GM18907 (cell line): ENCODE measurements around the gene SMAD6.

Experiments
- ATAC-seq: cut with Tn5 transposase; IDR thresholded peaks from one replicate; pipeline ENCODE4 v1.9.1; 2021; ENCODE audit warnings: mild to moderate bottlenecking, moderate library complexity; ENCODE audit not compliant: unreplicated experiment

The SMAD6 gene

DNA sequence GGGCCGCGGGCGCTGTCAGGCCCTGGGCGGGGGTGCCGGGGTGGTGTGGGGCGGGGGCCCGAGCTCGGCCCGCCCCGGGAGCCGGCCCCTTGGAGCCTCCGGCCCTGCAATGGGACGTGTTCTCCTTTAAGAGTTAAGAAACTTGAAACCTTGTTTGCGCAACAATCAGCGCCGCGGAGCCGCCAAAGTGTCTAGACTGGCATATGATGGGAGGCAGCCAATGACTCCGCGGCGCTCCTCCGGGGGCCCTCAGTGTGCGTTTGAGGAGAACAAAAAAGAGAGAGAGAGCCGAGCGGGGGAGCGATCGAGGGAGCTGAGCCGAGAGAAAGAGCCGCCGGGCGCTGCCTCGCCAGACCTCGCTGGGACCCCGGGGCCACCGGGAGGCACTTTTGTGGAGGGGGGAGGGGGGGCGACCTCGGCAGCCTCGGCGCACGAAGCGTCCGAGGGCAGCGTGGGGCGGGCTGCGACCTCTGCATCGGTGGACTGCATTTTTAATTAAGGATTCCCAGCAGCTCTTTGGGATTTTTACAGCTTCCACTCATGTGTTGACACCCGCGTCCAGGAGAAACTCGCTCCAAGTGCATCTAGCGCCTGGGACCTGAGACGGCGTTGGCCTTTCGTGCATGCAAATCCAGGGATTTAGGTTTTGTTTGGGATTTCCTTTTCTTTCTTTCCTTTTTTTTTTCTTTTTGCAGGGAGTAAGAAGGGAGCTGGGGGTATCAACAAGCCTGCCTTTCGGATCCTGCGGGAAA lies at the start of gene SMAD6:
Gene SMAD6 (plus strand): TSS at position 202 of the 752 bp plus-strand sequence. CDS start 1,023 bp downstream, outside the sequence.
- ATAC-seq: peak; percentile 34

DNA sequence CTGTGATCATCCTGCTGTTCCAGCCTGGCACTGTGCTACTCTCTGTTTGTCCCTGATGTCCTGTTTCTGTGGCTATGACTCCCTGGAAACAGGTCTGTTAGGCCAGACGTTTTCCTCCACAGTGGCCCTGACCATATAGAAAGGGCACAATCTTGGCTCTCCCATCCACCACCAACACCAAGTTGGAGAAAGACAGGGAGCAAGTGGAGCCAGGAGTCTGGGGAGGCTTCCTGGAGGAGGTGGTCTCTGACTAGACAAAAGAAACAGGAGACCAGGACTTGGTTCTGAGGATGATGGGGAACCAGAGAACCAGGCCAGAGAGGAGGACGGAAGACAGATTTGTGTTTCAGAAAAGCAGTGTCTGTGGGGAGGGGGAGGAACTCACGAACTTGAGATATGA lies 49.2 kb upstream of the SMAD6 start:
- ATAC-seq: no peak

DNA sequence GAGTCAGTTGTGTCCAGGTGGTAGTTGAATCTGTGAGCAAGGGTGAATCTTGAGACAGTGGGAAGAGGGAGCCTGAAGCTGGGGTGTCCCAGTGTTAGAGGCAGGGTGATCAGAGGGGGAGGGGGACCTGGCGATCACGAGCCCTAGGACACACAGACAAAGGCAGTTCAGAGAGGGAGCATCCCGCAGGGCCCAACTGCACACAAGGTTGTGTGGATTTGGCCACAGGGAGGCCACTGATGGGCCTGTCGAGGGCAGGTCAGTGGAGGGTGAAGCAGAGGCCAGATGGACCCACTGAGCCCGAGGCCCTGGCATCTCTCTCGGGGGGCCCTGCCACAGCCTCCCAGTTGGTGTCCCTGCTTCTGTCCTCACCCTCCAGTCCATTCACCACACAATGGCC lies 48.6 kb upstream of the SMAD6 start:
- no peak for ATAC-seq

DNA sequence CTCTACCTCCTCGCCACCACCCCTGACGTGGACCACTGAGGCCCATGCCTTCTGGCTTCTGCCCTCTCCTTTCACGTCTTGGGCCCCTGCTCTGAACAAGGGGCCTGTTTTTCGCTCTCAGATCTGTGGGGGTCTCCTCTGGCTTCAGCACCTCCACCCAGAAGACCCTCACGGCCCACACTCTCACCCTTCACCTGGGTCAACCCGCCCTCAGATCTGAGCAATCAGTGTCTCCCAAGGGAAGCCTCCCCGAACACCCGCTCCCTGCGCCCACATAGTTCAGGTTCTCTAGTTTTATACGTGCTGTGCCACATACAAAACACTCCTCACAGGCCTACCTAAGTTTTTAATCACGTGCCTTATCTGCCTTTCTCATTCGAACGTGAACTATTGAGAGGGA lies 48.2 kb upstream of the SMAD6 start:
- ATAC-seq: no peak

DNA sequence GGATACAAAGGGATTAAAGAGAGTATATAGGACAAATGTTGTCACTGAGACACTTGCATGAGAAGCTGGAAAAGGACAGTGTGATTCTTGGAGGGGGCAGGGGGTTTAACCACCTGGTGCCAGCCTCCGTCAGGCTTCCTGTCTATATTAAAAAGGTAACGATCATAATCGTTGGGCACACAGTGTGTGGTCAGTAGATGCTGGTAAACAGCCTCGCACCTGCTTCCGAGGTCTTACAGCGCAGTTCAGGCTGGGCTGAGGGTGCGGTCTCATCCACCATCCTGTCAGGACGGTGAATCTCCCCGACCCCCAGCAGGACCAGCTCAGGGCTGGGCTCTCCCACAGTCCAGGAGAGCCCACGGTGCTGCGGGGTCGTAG lies 47.7 kb upstream of the SMAD6 start:
- ATAC-seq: no peak

DNA sequence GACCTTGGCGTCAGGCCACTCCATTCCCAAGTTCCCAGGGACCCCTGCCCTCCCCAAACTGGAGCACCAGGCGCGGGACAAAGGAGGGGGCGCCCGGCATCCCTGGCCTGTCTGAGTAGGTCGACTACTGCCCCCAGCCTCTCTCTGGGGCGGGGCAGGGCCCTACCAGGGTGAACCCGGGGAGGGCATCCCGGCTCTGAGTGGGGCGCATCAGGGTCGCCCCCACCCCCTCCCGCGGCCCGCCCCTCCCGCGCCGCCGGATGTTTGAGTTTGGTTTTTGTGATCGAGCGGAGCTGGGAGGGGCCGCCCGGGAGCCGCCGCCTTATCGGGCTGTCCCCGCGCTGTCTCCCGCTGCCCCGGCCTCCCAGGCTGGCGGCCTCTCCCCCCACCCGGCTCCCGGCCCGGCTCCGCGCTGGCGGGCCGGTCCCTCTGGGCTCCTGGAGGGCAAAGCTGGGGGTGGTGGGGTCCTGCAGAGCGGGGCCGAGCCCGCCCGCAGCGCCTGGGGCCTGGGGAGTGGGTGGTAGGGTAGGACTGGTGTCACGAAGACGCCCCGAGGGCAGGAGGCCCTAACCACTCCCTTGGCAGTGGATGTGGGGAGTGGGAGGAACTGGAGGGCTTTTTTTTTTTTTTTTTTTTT lies 47.2 kb upstream of the SMAD6 start:
- no peak for ATAC-seq

DNA sequence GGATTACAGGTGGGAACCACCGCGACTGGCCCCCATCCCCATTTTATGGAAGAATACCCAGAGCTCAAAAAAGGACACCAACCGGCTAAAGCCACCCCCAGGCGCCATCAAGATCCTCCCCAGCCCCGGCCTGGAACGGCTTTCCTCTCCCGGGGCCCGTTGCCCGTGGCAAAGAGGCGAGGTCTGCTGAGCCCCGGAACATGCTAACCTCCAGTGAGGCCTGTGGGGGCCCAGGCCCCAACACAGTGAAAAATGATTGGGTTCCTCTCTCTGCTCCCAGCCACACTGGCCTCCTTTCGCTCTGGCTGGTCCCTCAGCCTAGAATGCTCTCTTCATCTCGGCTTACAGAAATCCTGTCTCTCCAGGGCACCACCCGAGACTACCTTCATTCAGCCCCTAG lies 46.5 kb upstream of the SMAD6 start:
- ATAC-seq: no peak

DNA sequence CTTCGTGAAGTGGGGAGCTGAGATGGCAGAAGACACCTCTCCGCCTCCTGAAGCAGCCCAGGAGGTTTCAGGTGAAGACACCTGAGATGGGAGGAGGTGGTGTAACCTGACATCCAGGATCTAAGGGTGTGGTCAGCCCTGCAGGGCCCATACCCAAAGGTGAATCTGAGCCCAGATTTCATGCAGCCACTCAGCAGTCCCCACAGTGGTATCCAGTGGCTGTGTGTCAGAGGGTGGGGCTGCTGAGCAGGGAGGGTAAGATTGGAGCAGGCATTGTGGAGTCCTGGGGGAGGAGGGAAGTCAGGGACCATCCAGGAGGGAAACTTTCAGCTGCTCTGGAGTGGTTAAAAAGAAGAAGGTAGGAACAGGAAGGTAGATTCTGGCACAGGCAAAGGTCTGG lies 46.0 kb upstream of the SMAD6 start:
- ATAC-seq: no peak

DNA sequence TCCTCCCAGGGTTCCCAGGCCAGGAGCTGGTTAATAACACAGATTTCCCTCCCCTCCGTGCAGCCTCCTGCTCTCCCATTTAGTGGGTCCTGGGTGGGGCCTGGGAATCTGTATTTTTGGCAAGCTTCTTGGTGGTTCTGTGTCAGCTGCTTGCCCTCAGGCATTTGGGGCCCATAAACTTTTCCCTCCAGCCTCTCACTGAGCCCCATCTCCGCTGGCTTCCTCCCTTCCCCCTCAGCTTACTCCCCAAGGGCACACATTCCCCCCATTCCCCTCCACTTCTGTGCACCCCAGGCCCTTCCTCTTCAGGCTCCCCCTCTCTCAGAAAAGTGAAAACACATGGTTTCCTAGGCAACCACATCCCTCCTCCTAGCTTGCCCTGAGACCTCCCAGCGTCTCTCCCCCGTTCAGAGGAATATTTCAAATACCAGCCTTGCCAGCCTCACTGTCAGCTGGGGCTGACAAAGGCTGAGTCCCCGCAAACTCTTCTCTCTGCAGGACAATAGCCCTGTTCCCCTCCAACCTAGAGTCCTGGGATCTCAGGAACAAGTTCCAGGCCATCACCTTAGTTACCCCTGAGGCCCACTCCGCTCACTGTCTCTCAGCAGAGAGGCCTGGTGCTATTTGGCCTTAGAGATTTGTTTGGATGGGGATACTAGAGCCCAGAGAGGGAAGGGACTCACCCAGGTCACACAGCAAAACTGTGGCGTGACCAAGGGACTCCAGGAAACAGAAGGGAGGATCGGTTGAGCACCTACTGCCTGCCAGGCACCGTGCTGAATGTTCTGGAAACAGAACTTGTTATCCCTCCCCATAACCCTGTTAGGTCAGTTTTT lies 44.6 kb upstream of the SMAD6 start:
- no peak for ATAC-seq

DNA sequence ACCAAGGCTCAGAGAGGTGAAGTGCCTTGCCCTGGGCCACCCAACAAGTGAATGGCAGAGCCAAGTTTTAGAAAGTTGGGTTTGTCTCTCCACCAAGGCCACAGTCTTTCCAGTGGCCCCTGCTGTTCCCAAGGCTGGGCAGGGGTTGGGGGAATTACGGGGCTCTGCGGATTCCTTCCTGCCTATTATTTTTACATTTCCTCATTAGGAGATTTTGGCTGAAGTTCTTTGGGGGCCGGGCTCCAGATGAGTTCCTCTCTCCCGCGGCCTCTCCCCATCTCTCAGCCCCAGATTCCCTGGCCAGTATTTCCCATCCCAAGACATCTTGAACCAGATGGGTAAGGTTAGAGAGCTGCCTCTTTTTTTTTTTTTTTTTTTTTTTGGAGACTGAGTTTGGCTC lies 44.0 kb upstream of the SMAD6 start:
- ATAC-seq: no peak

DNA sequence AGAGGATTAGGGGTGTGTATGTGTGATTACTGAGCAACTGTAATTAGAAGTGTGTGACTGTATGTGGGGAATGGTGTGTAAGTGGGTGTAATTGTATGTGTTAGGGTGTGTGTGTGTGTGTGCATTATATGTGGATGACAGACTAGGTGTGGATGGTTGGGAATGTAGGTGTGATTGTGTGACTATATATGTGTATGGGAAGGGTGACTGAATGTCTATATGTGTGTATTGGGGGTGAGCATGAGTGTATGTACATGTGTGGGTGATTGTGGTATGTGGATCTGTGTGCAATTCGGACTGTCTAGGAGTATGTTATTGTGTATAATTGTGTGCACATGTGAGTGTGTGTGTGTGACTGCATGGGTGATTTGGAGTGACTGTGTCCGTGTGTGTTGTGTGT lies 43.2 kb upstream of the SMAD6 start:
- no peak for ATAC-seq

DNA sequence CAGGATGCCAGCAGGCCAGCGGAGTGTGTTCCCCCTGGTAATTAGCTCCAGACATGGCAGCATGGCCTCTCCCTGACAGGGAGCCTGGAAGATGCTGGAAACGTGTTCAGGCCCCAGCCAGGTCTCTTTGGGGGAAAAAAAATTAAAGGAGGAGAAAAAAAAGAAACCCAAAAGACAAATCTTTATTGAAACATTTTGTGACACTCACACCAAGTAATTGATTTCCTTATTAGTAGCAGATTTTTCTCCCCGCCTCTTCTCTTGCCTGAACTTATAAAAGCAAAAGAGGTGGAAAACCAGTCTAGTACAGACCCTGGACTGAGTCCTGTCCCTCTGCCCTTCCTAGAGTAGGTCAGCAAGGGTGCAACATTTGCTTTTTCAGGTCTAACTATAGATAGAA lies 42.7 kb upstream of the SMAD6 start:
- no peak for ATAC-seq

DNA sequence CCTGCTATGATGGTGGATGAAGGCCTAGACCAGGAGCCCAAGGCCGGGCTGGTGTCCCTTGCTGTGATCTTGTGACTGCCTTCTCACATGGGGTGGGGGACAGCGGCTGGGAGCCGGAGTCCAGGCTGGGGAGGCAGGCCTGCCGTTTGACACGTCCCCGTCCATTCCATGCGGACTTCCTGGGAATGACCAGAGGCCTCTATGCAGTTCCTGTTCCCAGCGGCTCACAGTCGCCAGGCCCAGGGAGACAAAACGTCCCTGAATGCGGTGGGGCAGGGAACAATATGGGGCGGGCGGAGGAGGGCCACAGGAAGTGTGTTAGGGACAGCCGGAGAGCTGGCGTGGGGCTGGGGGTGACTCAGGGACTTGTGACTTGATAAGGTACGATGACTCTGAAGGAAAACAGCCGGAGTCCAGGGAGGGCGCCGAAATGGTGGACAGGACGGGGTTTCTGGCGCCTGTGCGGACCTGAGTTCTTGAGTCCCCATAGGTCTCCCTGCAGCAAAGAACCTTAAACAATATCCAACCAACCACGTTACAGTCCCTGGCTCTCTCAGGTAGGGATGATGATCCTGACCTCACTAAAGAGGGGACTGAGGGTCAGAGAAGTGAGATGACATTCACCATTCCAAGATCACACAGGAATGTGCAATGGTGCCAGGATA lies 40.5 kb upstream of the SMAD6 start:
- no peak for ATAC-seq

DNA sequence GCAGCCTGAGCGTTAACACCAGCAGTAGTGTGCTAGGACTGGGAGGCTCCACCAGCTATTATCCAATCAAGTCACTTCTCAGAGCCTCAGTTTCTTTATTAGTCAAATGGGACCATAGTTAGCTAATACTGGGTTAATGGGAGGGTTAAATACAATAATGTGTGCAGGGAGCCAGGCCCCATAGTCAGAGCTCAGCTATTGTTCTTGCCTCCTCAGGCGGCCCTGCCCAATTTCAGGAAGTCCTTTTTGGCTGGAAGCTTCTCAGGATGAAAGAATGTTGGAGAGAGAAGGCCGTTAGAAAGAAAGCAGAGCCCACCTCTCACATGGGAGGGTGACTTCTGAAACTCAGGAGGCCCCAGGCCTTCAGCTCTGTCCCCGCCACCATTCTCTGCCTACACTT lies 39.5 kb upstream of the SMAD6 start:
- no peak for ATAC-seq

DNA sequence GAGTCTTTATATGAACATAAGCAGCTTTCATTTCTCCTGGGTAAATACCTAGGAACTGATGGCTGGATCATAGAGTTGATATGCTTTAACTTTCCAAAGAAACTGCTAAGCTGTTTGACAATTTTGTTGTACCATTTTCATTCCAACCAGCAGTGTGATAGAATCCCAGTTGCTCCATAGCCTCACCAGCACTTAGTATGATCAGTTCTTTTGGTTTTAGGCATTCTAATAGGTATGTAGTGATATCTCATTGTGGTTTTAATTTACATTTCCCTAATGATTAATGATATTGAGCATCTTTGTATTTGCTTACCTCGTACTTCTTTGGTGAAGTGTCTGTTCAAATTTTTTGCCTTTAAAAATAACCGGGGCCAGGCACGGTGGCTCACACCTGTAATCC lies 38.4 kb upstream of the SMAD6 start:
- no peak for ATAC-seq

DNA sequence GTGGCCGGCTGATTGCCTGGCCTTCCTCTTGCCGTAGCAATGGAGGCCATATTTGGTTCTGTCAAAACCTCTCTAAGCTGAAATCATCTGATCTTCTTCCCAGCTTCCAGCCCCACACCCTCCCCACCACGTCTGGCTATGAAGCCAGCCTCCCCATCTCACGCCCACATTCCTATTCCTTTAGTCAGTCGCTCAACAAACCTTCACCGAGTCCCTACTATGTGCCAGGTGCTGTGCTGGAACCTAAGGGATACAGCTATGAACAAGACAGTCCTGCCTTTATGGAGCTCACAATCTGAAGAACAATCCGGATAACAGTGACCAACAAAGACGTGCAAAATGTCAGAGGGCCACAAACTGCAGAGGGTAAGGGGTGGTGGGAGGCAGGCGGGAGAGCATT lies 31.9 kb upstream of the SMAD6 start:
- ATAC-seq: no peak

DNA sequence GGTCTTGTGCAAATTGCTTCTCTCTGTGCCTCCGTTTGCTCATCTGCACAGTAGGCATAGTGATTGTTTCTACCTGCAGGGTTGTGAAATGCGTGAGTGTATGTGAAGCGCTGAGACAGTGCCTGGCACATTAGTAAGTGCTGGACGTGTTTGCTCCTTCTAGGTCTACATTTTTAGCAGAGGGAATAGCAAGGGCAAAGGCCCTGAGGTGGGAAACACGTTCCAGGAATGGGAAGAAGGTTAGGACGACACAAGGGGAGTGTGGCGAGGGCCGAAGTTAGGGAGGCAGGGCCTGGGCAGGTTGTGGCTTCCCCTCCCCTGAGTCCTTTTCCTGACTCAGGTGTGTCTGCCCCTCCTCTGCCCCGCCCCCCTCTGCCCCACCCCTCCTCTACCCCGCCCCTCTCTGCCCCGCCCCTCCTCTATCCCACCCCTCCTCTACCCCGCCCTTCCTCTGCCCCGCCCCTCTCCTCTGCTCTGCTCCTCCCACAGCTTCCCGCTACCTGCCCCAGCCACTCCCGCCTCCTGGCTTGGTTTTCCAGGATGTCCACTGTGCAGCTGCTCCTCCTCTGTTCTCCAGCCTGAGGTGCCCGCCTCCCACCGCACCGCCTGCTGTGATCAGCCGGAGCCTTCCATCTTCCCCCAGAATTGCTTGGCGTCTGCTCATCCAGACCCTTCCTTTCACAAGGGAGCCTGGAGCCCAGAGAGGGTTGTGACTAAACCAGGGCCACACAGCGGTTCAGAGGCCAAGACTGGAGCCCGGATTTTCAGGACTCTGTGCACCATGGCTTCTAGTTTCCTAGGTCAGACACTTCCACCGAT lies 31.1 kb upstream of the SMAD6 start:
- no peak for ATAC-seq

DNA sequence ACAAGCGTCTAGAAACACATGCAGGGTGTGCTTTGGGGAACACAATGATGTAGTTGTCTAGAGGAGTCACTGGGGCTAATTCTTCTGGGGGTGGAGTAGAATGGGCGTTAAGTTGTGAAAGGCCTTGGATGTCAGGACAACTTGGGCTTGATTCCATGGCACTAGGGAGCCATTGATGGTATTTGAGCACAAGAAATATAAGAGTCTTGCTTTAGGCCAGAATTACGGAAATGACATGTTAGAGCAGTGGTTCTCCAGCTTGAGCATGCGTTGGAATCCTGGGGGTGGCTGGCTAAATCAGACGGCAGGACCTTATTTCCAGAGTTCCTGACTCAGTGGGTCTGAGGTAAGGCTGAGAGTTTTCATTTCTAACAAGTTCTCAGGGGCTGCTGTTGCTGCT lies 29.2 kb upstream of the SMAD6 start:
- ATAC-seq: no peak

DNA sequence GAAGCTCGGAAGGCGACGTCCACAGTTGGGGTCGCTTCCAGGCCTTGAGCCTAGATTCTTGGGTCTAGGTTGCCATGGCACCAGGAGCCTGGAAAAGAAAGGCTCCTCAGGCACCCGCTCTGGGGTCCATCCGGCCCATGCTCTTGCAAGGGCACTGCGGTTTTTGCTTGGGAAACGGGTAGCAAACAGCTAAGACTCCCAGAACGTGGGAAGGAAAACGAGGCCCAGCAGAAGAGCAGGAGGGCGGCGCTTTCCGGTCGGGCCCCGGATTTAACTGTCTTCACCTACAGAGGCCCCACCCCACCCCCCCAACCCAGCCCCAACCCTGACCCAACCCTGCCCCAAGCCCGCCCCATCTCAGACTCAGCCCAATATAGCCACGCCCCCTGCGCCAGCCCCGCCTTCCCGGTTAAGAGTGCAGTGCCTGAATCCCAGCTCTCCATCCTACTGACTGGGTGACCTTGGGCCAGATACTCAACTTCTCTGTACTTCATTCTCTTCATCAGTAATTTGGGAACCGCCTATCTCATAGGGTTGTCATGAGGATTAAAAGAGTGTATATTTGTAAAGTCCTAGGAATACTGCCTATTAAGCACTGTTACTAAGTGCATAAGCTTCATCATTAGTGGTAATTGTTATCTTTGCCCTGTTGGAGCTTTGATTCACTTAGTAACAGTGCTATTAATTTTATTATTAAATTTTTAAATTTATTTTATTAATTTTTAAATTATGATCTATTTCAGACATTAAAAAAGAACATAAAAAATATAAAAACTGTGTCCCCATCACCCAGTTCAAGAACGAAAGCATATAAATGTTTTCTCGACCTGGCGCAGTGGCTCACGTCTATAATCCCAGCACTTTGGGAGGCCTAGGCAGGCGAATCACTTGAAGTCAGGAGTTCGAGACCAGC lies 28.4 kb upstream of the SMAD6 start:
- ATAC-seq: no peak

DNA sequence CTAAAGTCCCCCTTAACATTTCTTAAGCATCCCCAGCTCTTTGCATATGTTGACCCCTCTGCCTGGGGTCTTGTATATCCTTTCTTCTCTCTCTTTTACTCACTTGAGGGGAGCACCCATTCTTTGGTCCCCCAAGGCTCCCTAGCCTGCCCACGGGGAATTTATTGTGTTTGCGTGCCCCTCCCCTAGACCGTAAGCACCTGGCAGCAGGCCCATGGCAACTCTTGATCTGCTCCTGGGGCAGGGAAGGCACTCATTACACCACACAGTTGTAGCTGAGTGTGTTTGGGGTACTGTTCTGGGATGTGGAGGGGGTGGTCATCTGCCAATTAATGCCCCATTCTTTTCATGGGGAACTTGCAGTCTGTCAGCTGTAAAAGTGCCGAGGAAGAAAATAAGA lies 27.3 kb upstream of the SMAD6 start:
- ATAC-seq: no peak
